ENCODE measurements around the gene ANXA5. TPM values are rescaled to one million over a fixed set of nuclear protein-coding genes. Genes with fewer than 3 reads are reported as not detected.

ANXA5 gene
- total RNA-seq, 1 experiment from 2014 or later: 230 TPM

- H3K27ac ChIP-seq: no peak overlapping the region
- H3K4me2 ChIP-seq: peak overlapping the region; percentile 67
- H3K4me3 ChIP-seq: no peak overlapping the region
- BruUV-seq (replicated peaks): no TSS peak
- no peak for DNase-seq
- CTCF ChIA-PET: interaction anchor here (0.7 kb wide), 1 partner anchor 85 kb away, joined by 6 read pairs; no protein-coding TSS in a partner anchor
- no peaks in the 10 kb centered on the region for H3K9me2 ChIP-seq (ENCODE audit: insufficient read depth)
- peaks cover 72% of the 10 kb centered on the region for H3K4me1 ChIP-seq (replicated peaks; ENCODE audit: insufficient read depth)
- H3K9me3 ChIP-seq (ENCODE audit: insufficient read depth, low read depth): peaks cover 5% of the 10 kb centered on the region
- intact Hi-C loops (cut with micrococcal nuclease; ENCODE audit: unreplicated experiment): no loop called here
- peaks cover 53% of the 10 kb centered on the region for H3F3A ChIP-seq (ENCODE audit: insufficient read depth, low read depth)
- no peaks in the 10 kb centered on the region for H4K20me1 ChIP-seq (ENCODE audit: insufficient read depth)
- H3K79me2 ChIP-seq (ENCODE audit: low read depth): peaks cover 65% of the 10 kb centered on the region
- POLR2A ChIA-PET (ENCODE audit: unreplicated experiment): interaction anchor here (0.7 kb wide), 1 partner anchor 246 kb away, joined by 8 read pairs; no protein-coding TSS in a partner anchor
- H3K36me3 ChIP-seq (ENCODE audit: low read depth): peaks cover 22% of the 10 kb centered on the region
- no peak overlapping the region for H2AFZ ChIP-seq
- no peak for TF ChIP-seq EZH2 (IDR thresholded peaks at IDR 0.05; ENCODE audit: low read depth)
- no peak for TF ChIP-seq CTCF (conservative IDR thresholded peaks at IDR 0.05)
- H3K27me3 ChIP-seq (ENCODE audit: insufficient read depth, low read depth): no peaks in the 10 kb centered on the region
Observed at GRCh38 chr4:121693886-121694285, 2.9 kb downstream of the ANXA5 start.

GRCh38 chr4:121693450-121693849 is 3.3 kb downstream of the ANXA5 start:
- Histone ChIP-seq H3K9me2 (ENCODE audit: insufficient read depth) (no peaks in the 10 kb centered on the region), H2AFZ (no peak overlapping the region), H3K4me1 (replicated peaks; ENCODE audit: insufficient read depth) (peaks cover 76% of the 10 kb centered on the region), H3K27me3 (ENCODE audit: insufficient read depth, low read depth) (no peaks in the 10 kb centered on the region), H3K9me3 (ENCODE audit: insufficient read depth, low read depth) (peaks cover 5% of the 10 kb centered on the region), H3K27ac (peak overlapping the region; percentile 17; the same call in 1 of the 2 replicates), H4K20me1 (ENCODE audit: insufficient read depth) (no peaks in the 10 kb centered on the region), H3F3A (ENCODE audit: insufficient read depth, low read depth) (peaks cover 56% of the 10 kb centered on the region), H3K79me2 (ENCODE audit: low read depth) (peaks cover 69% of the 10 kb centered on the region), H3K4me2 (peak overlapping the region; percentile 67), H3K36me3 (ENCODE audit: low read depth) (peaks cover 27% of the 10 kb centered on the region), H3K4me3 (no peak overlapping the region)
- BruUV-seq (replicated peaks): no TSS peak
- no peak for DNase-seq
- POLR2A ChIA-PET (ENCODE audit: unreplicated experiment): interaction anchor here (0.7 kb wide), 1 partner anchor 246 kb away, joined by 8 read pairs; no protein-coding TSS in a partner anchor
- TF ChIP-seq EZH2 (IDR thresholded peaks at IDR 0.05; ENCODE audit: low read depth): no peak
- TF ChIP-seq CTCF (conservative IDR thresholded peaks at IDR 0.05): no peak
- intact Hi-C loops (cut with micrococcal nuclease; ENCODE audit: unreplicated experiment): no loop called here
- CTCF ChIA-PET: no interaction called here

GRCh38 chr4:121692261-121692660 is 4.5 kb downstream of the ANXA5 start:
- H2AFZ ChIP-seq: no peak overlapping the region
- H4K20me1 ChIP-seq (ENCODE audit: insufficient read depth): no peaks in the 10 kb centered on the region
- intact Hi-C loops (cut with micrococcal nuclease; ENCODE audit: unreplicated experiment): no loop called here
- no peaks in the 10 kb centered on the region for H3K9me2 ChIP-seq (ENCODE audit: insufficient read depth)
- H3K27ac ChIP-seq: peak overlapping the region; percentile 85
- H3K27me3 ChIP-seq (ENCODE audit: insufficient read depth, low read depth): no peaks in the 10 kb centered on the region
- POLR2A ChIA-PET (ENCODE audit: unreplicated experiment): interaction anchor here (0.6 to 0.7 kb wide), 2 partner anchors 29 to 137 kb away, joined by 3 to 5 read pairs; no protein-coding TSS in a partner anchor
- H3K36me3 ChIP-seq (ENCODE audit: low read depth): peaks cover 38% of the 10 kb centered on the region
- H3K79me2 ChIP-seq (ENCODE audit: low read depth): peaks cover 81% of the 10 kb centered on the region
- DNase-seq: no peak
- BruUV-seq (replicated peaks): no TSS peak
- peaks cover 5% of the 10 kb centered on the region for H3K9me3 ChIP-seq (ENCODE audit: insufficient read depth, low read depth)
- no peak for TF ChIP-seq EZH2 (IDR thresholded peaks at IDR 0.05; ENCODE audit: low read depth)
- TF ChIP-seq CTCF (conservative IDR thresholded peaks at IDR 0.05): no peak
- H3K4me3 ChIP-seq: peak overlapping the region; percentile 10
- peaks cover 80% of the 10 kb centered on the region for H3K4me1 ChIP-seq (replicated peaks; ENCODE audit: insufficient read depth)
- CTCF ChIA-PET: no interaction called here
- peak overlapping the region; percentile 67 for H3K4me2 ChIP-seq
- H3F3A ChIP-seq (ENCODE audit: insufficient read depth, low read depth): peaks cover 60% of the 10 kb centered on the region

All from PC-9 (cell line).